Activated B cell treated with CpG ODN at 0.5 μM for 24 hours (primary cell): ENCODE measurements around the gene BRINP1. TPM values are rescaled to one million over a fixed set of nuclear protein-coding genes. Genes with fewer than 3 reads are reported as not detected.

Source experiments
- ATAC-seq: fragments of 200-7000 bp; cut with Tn5 transposase; one replicate; pipeline ENCODE4 v1.10.0; 2021; ENCODE audit warnings: low read depth, mild to moderate bottlenecking, moderate library complexity
- CTCF ChIA-PET: fragments of 350-600 bp; sonication (Branson Sonifier 250); formaldehyde crosslinking; loops from one replicate; lab custom pipeline; 2021; ENCODE audit warnings: antibody characterized with exemption; lab: Charles Lee
- POLR2A ChIA-PET: fragments of 350-600 bp; sonication (Branson Sonifier 250); formaldehyde crosslinking; loops from one replicate; lab custom pipeline; 2021; ENCODE audit warnings: antibody characterized with exemption; lab: Charles Lee
- DNase-seq: peaks from one replicate; pipeline ENCODE4 v3.0.0; 2022
- H3K27ac Mint-ChIP-seq: one replicate; pipeline ENCODE4 v1.8.0; 2020; ENCODE audit warnings: mixed read lengths
- H3K27me3 Mint-ChIP-seq: one replicate; pipeline ENCODE4 v1.8.0; 2021; ENCODE audit warnings: mixed read lengths
- H3K36me3 Mint-ChIP-seq: one replicate; pipeline ENCODE4 v1.8.0; 2021; ENCODE audit warnings: low read depth, mixed read lengths
- H3K4me1 Mint-ChIP-seq: one replicate; pipeline ENCODE4 v1.8.0; 2021; ENCODE audit warnings: mixed read lengths
- H3K4me3 Mint-ChIP-seq: one replicate; pipeline ENCODE4 v1.8.0; 2020; ENCODE audit warnings: mild to moderate bottlenecking, mixed read lengths
- H3K9me3 Mint-ChIP-seq: one replicate; pipeline ENCODE4 v1.8.0; 2020; ENCODE audit warnings: mixed read lengths
- CTCF ChIP-seq: fragments of 200-600 bp; IDR thresholded peaks from one replicate; pipeline ENCODE4 v1.8.0; 2022; ENCODE audit warnings: antibody characterized with exemption, mild to moderate bottlenecking
- intact Hi-C: fragments of 100-400 bp; cut with micrococcal nuclease; formaldehyde crosslinking; loops from one replicate; pipeline ENCODE4 v1.15.1; 2024
- total RNA-seq: library from RNA; stranded (reverse); gene quantifications from 2 replicates; pipeline ENCODE4 v1.2.3, GENCODE V29; 2022

BRINP1 gene
- total RNA-seq, 1 donor from 2014 or later, result not detected

- ATAC-seq (no peak), DNase-seq (no peak)
- Mint-ChIP-seq H3K9me3 (no peaks in the 10 kb centered on the region), H3K4me1 (no peaks in the 10 kb centered on the region), H3K27ac (no peak overlapping the region), H3K4me3 (no peak overlapping the region), H3K36me3 (no peaks in the 10 kb centered on the region), H3K27me3 (no peaks in the 10 kb centered on the region)
- ChIA-PET CTCF (no interaction called here), POLR2A (no interaction called here)
- intact Hi-C loops, result no loop called here
- TF ChIP-seq CTCF, result no peak
Measured at GRCh38 chr9:119272500-119273211, 96.6 kb downstream of the BRINP1 start.

GRCh38 chr9:119268985-119269384, 100.2 kb downstream of the BRINP1 start:
- no peak for ATAC-seq
- ChIA-PET CTCF (no interaction called here), POLR2A (no interaction called here)
- TF ChIP-seq CTCF, result no peak
- Mint-ChIP-seq H3K4me1 (no peaks in the 10 kb centered on the region), H3K27me3 (no peaks in the 10 kb centered on the region), H3K9me3 (no peaks in the 10 kb centered on the region), H3K27ac (no peak overlapping the region), H3K4me3 (no peak overlapping the region), H3K36me3 (no peaks in the 10 kb centered on the region)
- DNase-seq, result no peak
- intact Hi-C loops, result no loop called here

- ChIA-PET POLR2A (no interaction called here), CTCF (no interaction called here)
- DNase-seq (no peak), ATAC-seq (no peak)
- Mint-ChIP-seq H3K27me3 (no peaks in the 10 kb centered on the region), H3K27ac (no peak overlapping the region), H3K9me3 (peaks cover 3% of the 10 kb centered on the region), H3K4me3 (no peak overlapping the region), H3K36me3 (no peaks in the 10 kb centered on the region), H3K4me1 (no peaks in the 10 kb centered on the region)
- intact Hi-C loops, result no loop called here
- no peak for TF ChIP-seq CTCF
Measured at GRCh38 chr9:119264165-119264564, 105.1 kb downstream of the BRINP1 start.

- no peak for TF ChIP-seq CTCF
- Mint-ChIP-seq H3K4me3 (no peak overlapping the region), H3K27me3 (no peaks in the 10 kb centered on the region), H3K9me3 (no peaks in the 10 kb centered on the region), H3K4me1 (no peaks in the 10 kb centered on the region), H3K36me3 (no peaks in the 10 kb centered on the region), H3K27ac (no peak overlapping the region)
- ChIA-PET POLR2A (no interaction called here), CTCF (no interaction called here)
- ATAC-seq, result no peak
- no peak for DNase-seq
- intact Hi-C loops, result no loop called here
Measured at GRCh38 chr9:119257592-119257991, 111.6 kb downstream of the BRINP1 start.

GRCh38 chr9:119255116-119255515, 114.1 kb downstream of the BRINP1 start:
- Mint-ChIP-seq H3K9me3 (no peaks in the 10 kb centered on the region), H3K36me3 (no peaks in the 10 kb centered on the region), H3K4me3 (no peak overlapping the region), H3K4me1 (no peaks in the 10 kb centered on the region), H3K27ac (no peak overlapping the region), H3K27me3 (no peaks in the 10 kb centered on the region)
- ChIA-PET CTCF (no interaction called here), POLR2A (no interaction called here)
- ATAC-seq (no peak), DNase-seq (no peak)
- TF ChIP-seq CTCF, result no peak
- intact Hi-C loops, result no loop called here
